ENCODE data around the gene S100A7. TPM values are rescaled to one million over a fixed set of nuclear protein-coding genes. Genes with fewer than 3 reads are reported as not detected.

The S100A7 gene
- total and polyA plus RNA-seq, 2 of the 8 experiments (the other 6 are each of a cell fraction or from before 2014, with no cell fraction given), result not detected

DNA sequence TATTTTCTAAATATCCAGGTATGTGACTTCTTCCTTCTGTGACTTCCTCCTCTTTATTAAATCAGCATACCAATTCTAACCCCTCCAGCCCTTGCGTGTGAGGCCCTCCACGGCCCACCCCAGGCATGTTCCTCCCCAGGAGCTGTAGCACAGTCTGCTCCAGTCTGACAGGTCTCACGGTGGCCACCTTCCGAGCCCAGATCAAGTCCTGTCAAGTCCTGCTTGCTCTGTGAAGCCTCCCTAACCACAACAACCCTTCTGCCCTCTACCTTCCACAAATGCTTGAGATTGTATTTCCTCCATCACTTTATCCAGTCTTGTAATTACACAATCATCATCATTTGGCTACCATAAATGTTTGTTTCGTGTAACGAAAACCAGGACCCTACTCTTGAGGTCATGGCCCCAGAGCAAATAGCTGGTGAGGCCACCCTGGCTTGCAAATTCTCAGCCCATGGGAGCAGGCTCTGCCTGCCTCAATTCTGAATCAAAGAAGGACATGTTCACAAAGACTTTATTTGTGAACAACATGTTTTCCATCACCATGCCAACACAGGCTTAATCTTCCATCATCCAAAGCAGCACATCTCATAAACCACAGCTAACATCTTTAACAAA lies 33.0 kb upstream of the S100A7 start (continued):
- TF ChIP-seq RXRA (IDR thresholded peaks at IDR 0.05; ENCODE audit: insufficient read depth, low read depth, low read length), result no peak
- no peak for TF ChIP-seq TBP (IDR thresholded peaks at IDR 0.05; ENCODE audit: low read depth, low read length)

Data from H1 (cell line).